Large intestine (tissue), 3 donors: ENCODE results near the gene CDX2. TPM values are rescaled to one million over a fixed set of nuclear protein-coding genes. Genes with fewer than 3 reads are reported as not detected.

Experiments
- DNase-seq, 2 donors: peaks; one replicate each; pipeline versions ENCODE4 v3.0.0 to v3.0.0-alpha.2; 2013
- H3K27ac ChIP-seq: one replicate; pipeline ENCODE4 v1.5.1; 2013; ENCODE audit warnings: low read length
- H3K27me3 ChIP-seq: 2 replicates; pipeline ENCODE4 v1.6.1; 2013; ENCODE audit warnings: low read length; ENCODE audit not compliant: control insufficient read depth, insufficient read depth
- H3K36me3 ChIP-seq: 2 replicates; pipeline ENCODE4 v1.6.1; 2013; ENCODE audit warnings: low read length; ENCODE audit not compliant: control insufficient read depth, insufficient read depth
- H3K4me1 ChIP-seq: one replicate; pipeline ENCODE4 v1.6.1; 2013; ENCODE audit warnings: low read length; ENCODE audit not compliant: control insufficient read depth, insufficient read depth
- H3K4me3 ChIP-seq: one replicate; pipeline ENCODE4 v1.5.1; 2013; ENCODE audit warnings: low read length
- H3K9me3 ChIP-seq: one replicate; pipeline ENCODE4 v1.6.1; 2013; ENCODE audit warnings: mild to moderate bottlenecking, low read depth, low read length, moderate library complexity; ENCODE audit not compliant: control insufficient read depth
- WGBS: methylation state at CpG from one replicate; pipeline ENCODE4 v1.1.5; 2013; ENCODE audit warnings: low lambda C conversion rate; ENCODE audit not compliant: insufficient coverage; 5-methylcytosine and 5-hydroxymethylcytosine counted together
- polyA plus RNA-seq: library from polyadenylated mRNA; unstranded; fragments of 120-200 nt; gene quantifications from one replicate; pipeline ENCODE4 v1.2.1, GENCODE V29; 2013

The CDX2 gene
- polyA plus RNA-seq, 1 donor = 132 TPM

DNA sequence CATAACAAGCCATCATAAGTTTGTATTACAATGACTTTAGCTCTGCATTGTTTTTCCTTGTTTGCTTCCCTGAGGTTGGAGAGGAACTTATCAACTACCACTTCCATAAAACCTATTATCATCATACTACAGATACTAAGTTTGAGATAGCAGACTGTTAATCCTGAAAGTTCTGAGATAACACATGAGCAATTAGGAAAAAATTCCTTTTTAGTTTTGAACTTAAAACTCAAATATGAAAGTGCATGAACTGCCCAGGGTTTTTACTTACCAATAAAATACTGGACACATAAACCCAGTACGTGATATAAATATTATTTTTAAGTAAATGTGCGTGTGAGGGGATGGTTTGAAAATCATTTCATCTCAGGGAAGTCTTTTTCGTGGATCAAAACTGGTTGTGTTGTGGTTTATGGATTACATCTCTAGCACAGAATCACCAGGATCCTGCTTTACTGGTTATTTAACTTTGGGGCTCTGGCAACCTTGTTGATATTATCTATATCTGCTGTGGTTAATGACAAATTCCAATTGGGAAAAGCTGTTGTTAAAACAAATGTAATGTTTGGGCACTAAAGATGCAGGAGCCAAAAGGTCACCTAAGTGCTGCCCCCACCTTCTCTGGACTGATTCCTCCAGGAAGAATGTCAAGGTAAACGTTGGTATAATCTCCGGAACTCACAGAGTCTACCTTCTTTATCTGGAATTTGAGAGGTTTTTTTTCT, 12.4 kb downstream of the CDX2 start:
- peaks cover 32% of the 10 kb centered on the region for H3K4me1 ChIP-seq
- peaks cover 5% of the 10 kb centered on the region for H3K9me3 ChIP-seq
- WGBS = 0% methylated on average over 1 of the region's 5 CpGs
- H3K4me3 ChIP-seq = no peak overlapping the region
- DNase-seq = peak in 1 of 2 donors; percentile 68
- peak overlapping the region; percentile 49 for H3K27ac ChIP-seq
- peaks cover 6% of the 10 kb centered on the region for H3K36me3 ChIP-seq
- H3K27me3 ChIP-seq = peaks cover 55% of the 10 kb centered on the region

DNA sequence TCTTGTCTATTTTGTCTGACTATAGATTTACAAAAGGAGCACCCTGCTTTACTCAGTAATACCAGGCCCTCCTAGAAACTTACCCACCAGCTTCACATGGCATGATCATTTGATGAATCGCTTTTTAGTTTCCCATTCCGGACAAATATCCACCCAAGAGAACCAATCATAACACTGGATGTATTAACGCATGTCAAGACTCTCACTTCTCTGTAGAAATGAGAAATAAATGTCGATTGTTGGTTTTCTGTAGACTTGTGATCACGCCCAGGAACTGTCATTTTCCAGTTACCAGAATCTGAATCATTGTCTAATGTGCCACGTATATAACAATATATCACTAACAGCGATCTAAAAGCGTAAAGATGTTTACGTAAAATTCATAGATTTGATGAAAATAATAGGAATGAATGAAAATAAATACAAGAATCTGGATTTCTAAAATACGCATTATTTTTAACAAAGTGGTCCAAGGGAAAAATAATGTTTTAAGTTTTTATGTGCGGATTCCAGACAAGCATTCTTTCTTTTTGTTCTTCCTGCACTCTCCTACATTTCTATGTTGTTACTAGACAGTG, 14.0 kb downstream of the CDX2 start:
- peaks cover 26% of the 10 kb centered on the region for H3K4me1 ChIP-seq
- H3K36me3 ChIP-seq = no peaks in the 10 kb centered on the region
- H3K27me3 ChIP-seq = peaks cover 41% of the 10 kb centered on the region
- peak in 1 of 2 donors; percentile 52 for DNase-seq
- peak overlapping the region; percentile 94 for H3K27ac ChIP-seq
- 69% methylated on average over 6 of the region's 11 CpGs for WGBS
- H3K4me3 ChIP-seq = peak overlapping the region; percentile 64
- no peaks in the 10 kb centered on the region for H3K9me3 ChIP-seq

DNA sequence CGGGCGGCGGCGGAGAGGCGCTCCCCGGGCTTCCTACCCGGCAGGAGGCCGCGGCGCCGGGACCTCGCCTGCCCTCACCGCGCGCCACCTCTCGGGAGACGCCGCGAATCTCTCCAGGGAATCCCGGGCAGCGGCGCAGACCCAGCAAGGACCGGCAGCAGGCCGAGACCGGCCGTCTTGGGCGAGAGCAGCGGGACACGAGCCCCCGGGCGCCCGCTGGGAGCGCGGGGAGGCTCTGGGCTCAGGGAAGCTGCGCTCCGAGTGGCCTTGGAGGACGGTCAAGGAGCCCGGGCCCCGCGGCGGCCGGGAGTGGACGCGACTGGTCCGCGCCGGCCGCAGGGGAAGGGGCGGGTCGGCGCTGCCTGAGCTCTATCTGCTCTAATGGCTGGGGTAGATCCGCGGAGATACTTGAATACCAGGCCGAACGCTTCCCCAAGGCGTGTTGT, 14.7 kb downstream of the CDX2 start:
- H3K9me3 ChIP-seq = no peaks in the 10 kb centered on the region
- peak overlapping the region; percentile 94 for H3K27ac ChIP-seq
- peak overlapping the region; percentile 64 for H3K4me3 ChIP-seq
- no CpG with 5 or more reads among the region's 56 CpGs for WGBS
- peaks cover 37% of the 10 kb centered on the region for H3K27me3 ChIP-seq
- H3K36me3 ChIP-seq = no peaks in the 10 kb centered on the region
- peak in 1 of 2 donors; percentile 82 for DNase-seq
- peaks cover 21% of the 10 kb centered on the region for H3K4me1 ChIP-seq

DNA sequence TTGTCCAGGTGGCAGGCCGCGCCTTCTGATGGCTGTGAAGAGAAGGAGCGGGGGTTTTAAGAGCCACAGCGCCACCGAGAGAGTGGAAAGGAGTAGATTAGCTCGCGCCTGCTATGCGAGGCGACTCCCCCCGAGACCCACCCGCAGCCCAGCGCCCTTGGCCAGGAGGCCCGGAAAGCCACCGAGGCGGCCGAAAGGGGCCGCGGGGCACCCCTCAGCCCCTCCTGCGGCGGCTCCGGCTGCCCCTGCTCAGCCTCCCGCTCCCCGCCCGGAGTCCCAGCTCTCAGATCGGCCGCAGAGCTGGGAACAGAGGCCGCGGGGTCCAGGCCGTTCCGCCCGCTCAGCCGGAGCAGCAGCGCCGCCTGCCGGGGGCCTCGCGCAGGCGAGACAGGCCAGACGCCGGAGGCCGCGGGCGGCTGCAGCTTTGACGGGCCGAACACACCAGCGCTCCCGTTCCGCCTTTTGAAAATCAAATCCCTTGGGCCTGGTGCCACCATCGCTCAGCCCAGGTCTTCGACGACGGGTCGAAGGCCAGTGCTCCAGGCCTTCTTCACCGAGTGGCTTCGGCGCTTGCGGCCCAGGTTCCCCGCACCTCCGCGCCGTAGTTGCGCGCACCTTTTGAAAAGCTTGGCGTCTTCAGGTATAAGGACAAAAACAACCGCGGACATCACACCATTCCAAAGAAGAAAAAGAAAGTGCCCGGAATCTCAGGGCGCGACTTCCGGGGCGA, 15.3 kb downstream of the CDX2 start:
- Histone ChIP-seq H3K4me3 (peak overlapping the region; percentile 64), H3K27ac (peak overlapping the region; percentile 94), H3K9me3 (no peaks in the 10 kb centered on the region), H3K36me3 (no peaks in the 10 kb centered on the region), H3K4me1 (peaks cover 16% of the 10 kb centered on the region), H3K27me3 (peaks cover 33% of the 10 kb centered on the region)
- no CpG with 5 or more reads among the region's 71 CpGs for WGBS
- peak; percentile 90 to 94 for DNase-seq

DNA sequence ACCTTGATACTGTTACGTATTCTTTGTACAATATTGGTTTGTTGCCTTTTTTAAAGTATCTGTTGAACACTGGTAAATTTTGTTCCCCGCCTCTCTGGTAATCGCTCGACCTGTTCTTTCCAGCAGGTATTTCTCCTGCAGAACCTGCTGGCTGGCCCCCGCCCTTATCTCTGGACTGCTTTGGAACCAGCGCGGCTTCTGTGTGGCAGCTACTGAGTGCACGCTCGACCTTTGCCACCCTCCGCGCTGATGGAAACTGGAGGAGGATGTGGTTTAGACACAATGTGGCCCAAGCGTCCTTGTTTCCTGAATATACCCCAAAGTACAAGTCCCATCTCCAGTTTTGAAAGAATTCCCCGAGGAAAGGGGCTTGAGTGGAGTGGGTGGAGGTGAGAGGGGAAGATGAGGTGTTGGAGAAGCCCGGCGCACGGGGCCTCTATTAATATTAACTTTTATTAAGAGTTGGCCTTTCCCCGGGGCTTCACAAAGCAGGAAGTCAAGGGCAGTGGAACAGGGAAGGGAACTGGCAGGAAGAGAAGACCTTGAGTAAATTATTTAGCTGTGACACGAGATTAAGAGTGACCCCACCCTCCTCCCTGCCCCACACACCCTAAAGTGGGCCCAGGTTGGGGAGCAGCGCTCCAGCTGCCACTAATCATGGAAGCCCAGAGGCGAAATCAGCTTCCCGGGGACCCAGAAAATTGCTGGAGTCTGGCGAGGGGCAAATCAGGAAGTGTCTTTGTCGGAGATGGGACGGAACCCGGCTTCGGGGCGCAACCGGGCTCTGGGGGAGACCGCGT, 16.0 kb downstream of the CDX2 start:
- WGBS = no CpG with 5 or more reads among the region's 30 CpGs
- H3K9me3 ChIP-seq = no peaks in the 10 kb centered on the region
- H3K27ac ChIP-seq = peak overlapping the region; percentile 94
- peak; percentile 84 to 96 for DNase-seq
- peaks cover 30% of the 10 kb centered on the region for H3K27me3 ChIP-seq
- peak overlapping the region; percentile 64 for H3K4me3 ChIP-seq
- H3K36me3 ChIP-seq = no peaks in the 10 kb centered on the region
- H3K4me1 ChIP-seq = peaks cover 10% of the 10 kb centered on the region

DNA sequence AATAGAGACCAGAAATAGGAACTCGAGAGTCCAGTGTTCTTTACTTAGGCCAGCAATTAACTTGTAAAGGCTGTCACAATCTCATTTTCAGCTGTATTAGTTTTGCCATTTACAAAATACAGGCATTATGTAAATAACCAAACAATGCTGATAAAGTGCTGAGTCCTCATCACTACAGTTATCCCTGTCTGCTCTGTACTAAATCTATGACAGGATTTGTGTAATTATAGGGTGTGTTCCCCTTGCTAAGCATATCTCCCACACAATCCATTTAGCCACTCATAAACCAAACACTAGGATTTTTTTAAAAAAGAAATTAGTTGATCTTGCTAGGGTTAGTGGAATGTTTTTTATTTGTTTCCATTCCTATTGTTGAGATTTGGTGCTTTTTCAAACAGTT, 26.1 kb downstream of the CDX2 start:
- WGBS = no CpG with 5 or more reads among the region's 1 CpG
- no peaks in the 10 kb centered on the region for H3K36me3 ChIP-seq
- H3K9me3 ChIP-seq = no peaks in the 10 kb centered on the region
- DNase-seq = peak in 1 of 2 donors; percentile 42
- H3K4me3 ChIP-seq = no peak overlapping the region
- peaks cover 5% of the 10 kb centered on the region for H3K27me3 ChIP-seq
- no peaks in the 10 kb centered on the region for H3K4me1 ChIP-seq
- no peak overlapping the region for H3K27ac ChIP-seq

DNA sequence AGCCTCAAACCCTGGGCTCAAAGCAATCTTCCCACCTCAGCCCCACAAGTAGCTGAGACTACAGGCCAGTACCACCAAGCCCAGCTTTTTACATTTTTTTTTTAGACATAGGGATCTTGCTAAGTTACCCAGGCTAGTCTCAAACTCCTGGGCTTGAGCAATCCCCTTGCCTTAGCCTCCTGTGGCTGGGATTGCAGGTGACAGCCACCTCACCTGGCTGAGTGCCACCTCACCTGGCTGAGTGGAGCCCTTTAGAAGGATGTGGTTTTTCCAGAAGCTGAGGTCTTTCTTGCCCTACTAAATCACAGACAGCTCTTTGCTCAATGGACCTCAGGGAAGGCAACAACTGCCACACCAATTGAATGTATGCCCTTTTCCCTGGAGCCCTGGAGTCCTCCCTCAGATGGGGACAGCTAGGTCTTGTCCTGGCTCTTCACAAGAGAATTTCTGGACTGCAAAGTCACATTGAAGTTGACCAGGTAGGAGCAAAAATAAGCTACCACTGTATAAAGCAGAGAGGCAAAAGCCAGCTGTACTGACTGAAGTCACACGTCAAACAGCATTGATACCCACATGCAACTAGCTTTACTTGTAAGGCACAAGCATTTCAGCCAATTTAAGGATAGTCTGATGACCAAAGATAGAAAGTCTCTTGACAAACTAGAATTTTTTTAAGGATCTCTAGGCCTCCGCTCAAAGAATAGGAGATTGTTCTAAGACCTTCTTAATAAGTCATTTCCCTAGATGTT, 35.4 kb downstream of the CDX2 start:
- Histone ChIP-seq H3K27ac (no peak overlapping the region), H3K4me1 (peaks cover 4% of the 10 kb centered on the region), H3K9me3 (peaks cover 3% of the 10 kb centered on the region), H3K4me3 (no peak overlapping the region), H3K27me3 (peaks cover 28% of the 10 kb centered on the region), H3K36me3 (no peaks in the 10 kb centered on the region)
- DNase-seq = peak in 1 of 2 donors; percentile 42
- 100% methylated on average over 1 of the region's 2 CpGs for WGBS

DNA sequence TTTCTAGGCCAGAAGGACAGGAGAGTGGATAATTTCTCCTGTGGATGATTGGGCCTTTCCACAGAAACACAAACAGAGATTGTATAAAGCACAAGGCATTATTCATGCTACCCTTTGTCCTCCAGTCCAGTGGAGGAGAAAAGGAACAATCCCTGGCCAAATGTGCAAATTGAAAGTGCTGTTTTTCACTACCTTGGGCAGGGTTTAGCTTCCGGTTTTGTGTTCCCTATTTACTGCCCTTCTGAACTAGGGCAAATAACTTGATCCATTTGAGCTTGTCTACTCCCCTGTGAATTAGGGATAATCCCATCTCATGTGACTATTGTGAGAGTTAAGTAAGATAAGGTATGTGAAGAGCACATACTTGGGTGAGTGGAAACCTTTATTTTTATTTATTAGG, 36.0 kb downstream of the CDX2 start:
- H3K4me1 ChIP-seq = peaks cover 10% of the 10 kb centered on the region
- H3K27me3 ChIP-seq = peaks cover 35% of the 10 kb centered on the region
- peaks cover 3% of the 10 kb centered on the region for H3K9me3 ChIP-seq
- no CpG with 5 or more reads among the region's 1 CpG for WGBS
- H3K36me3 ChIP-seq = no peaks in the 10 kb centered on the region
- no peak overlapping the region for H3K4me3 ChIP-seq
- DNase-seq = peak in 1 of 2 donors; percentile 66
- no peak overlapping the region for H3K27ac ChIP-seq

DNA sequence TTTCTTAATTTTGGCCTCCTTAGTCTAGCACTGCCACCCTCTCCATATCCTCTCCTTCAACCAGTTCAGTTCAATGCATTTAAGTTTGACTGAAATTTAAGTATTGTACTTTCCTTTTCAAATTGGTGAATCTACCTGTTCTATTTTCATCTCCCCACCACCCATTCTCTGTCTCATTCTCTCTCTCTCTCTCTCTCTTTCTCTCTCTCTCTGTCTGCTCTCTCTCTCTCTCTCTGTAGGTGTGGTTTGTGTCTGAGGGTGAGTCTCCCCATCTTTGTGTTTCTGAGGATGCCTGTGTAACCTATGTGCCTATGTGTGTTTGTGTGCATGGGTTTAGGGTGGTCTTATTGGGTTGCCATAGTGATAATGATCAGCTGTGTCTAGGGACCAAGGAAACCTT, 39.2 kb downstream of the CDX2 start:
- H3K4me1 ChIP-seq = peaks cover 18% of the 10 kb centered on the region
- no peaks in the 10 kb centered on the region for H3K36me3 ChIP-seq
- peaks cover 67% of the 10 kb centered on the region for H3K27me3 ChIP-seq
- peaks cover 13% of the 10 kb centered on the region for H3K9me3 ChIP-seq
- H3K4me3 ChIP-seq = no peak overlapping the region
- no peak overlapping the region for H3K27ac ChIP-seq
- DNase-seq = no peak
